H1 (cell line): ENCODE results near the gene MYRIP. TPM values are rescaled to one million over a fixed set of nuclear protein-coding genes. Genes with fewer than 3 reads are reported as not detected.

ENCODE experiments used
- GABPA ChIP-seq: IDR thresholded peaks from 2 replicates; pipeline ENCODE4 v1.6.1; 2011; ENCODE audit warnings: mild to moderate bottlenecking, low read length, moderate library complexity, borderline replicate concordance; ENCODE audit not compliant: insufficient read depth
- polyA plus RNA-seq, 7 experiments: library from polyadenylated mRNA; depleted of rRNA in 3 of 7; stranded (reverse) in 5 of 7; unstranded in 2 of 7; fragments of >200 nt in 5 of 7; fragments of 200-250 nt in 2 of 7; gene quantifications; 1 replicate in 5 of 7; 2 replicates in 1 of 7; 4 replicates in 1 of 7; pipeline versions ENCODE4 v1.2.1 to v1.2.3, GENCODE V29; 2011 to 2013; ENCODE audit warnings: missing spikeins in 2 of 7, mixed read lengths in 2 of 7
- total RNA-seq: library from RNA; stranded (reverse); fragmentation: NEBNext Ultra II Directional; extraction: Animal tissue kit (Norgen Biotek cat#: 25700); gene quantifications from 2 replicates; pipeline ENCODE4 v1.2.1, GENCODE V29; 2021

MYRIP gene
- total and polyA plus RNA-seq, 2 of the 8 experiments (the other 6 are each of a cell fraction or from before 2014, with no cell fraction given): 0.54 to 4.3 TPM

DNA sequence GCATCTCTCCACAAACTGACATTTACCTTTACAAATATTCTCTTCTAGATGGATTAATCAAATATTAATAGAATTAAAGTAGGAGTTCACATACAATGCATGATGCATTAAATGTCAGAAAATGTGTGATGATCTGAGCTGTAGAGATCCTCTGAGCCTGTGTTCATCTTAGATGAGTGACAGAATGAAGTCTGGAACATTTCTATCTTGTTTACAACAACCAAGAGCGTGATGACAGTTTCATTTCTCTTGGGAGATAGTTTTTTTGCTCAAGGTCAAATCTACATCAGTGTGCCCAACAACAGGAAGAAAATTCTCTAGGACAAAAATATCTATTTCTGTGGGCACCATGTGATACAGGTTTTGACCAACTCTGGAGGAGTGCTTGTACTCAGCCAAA is 211.9 kb downstream of the MYRIP start (continued):
- TF ChIP-seq GABPA: no peak
